Measurements from ENCODE around the gene PPFIBP1. TPM values are rescaled to one million over a fixed set of nuclear protein-coding genes. Genes with fewer than 3 reads are reported as not detected.
A peak's percentile ranks its signal among the peaks of the same experiment; 100 is the strongest.
"Not testable (repeated sequence)": the region's sequence is repeated elsewhere in the genome, so short reads cannot be mapped to it uniquely, and the experiment has no call there.

PPFIBP1 gene
- total RNA-seq, 1 donor from 2014 or later, result 81.5 TPM

GRCh38 chr12:27535318-27535717 is 11.3 kb downstream of the PPFIBP1 start:
- TF ChIP-seq CTCF (conservative IDR thresholded peaks at IDR 0.05; ENCODE audit: low read depth, low read length), result no peak
- no peak for DNase-seq (ENCODE audit: low read depth)
- no peak overlapping the region for H3K4me3 ChIP-seq (ENCODE audit: low read depth, low read length)

DNA sequence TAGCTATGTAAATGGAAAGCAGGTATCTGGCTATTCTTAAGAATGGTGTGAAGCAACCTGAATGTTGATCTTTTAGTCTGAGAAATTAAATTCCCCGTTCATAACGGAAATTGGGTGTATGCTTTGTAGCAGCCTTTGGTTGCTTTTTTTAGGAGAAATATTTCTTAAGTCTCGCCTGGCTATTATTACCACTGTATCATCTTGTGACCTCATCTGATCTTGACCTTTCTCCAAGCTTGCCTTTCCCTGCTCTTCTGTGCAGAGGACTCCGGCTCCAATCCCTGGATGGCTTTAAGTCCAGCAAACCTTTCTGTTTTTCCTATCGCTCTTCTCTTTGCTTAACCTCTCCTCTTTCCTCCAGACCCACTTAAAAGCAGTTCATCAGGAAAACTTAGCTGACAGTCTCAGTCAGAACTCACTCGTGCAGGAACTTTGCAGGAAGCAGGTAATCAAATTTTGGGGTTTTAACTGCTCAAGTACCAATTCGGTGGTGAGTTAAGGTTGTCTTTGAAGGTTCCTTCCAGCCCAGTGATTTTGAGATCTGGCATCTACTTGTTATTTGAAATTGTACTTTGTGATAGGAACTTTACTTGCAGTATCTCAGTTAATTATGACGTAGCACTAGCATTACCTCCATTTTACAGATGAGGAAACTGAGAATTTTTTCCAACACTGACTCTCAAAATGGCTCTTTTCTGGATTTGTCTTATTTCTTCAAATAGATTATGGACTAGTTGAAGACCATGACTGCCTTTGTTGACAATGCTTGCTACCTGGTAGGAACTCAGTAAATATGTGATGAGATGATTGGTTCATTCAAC is 14.1 kb downstream of the PPFIBP1 start:
- DNase-seq (ENCODE audit: low read depth), result no peak
- no peak overlapping the region for H3K4me3 ChIP-seq (ENCODE audit: low read depth, low read length)
- no peak for TF ChIP-seq CTCF (conservative IDR thresholded peaks at IDR 0.05; ENCODE audit: low read depth, low read length)

GRCh38 chr12:27539191-27539631 is 15.2 kb downstream of the PPFIBP1 start:
- no peak for TF ChIP-seq CTCF (conservative IDR thresholded peaks at IDR 0.05; ENCODE audit: low read depth, low read length)
- DNase-seq (ENCODE audit: low read depth), result no peak

DNA sequence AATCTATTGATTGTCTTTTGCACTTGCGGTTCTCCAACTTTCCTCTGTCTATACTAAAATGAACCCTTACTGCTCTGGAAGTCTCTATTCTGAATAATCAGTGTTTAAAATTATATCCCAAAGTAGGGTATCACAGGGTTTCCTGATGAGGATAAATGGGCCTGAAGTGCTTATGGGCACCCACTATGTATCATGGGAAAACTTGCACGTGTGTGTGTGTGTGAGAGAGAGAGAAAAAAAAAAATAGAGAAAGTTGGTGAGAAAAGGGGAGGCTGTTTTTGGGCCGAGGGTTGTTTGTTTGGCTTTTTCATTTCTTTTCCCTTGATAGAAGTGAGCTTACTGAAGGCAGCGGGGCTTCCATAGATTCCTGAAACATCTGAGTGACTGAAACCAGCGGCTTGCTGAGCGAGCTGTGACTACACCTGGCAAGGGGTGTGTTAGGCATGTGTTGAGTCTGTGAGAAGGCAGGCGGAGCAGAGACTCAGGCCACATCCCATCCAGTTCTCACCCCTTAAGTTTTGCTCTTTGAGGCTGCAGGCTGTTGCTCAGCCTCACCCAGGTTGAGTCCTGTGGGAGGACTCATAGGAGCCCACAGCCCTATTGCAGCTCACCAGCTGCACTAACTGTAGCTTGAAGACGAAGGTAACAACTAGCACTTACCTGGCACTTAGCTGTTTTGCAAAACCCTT is 17.2 kb downstream of the PPFIBP1 start:
- H3K4me3 ChIP-seq (ENCODE audit: low read depth, low read length), result no peak overlapping the region
- no peak for TF ChIP-seq CTCF (conservative IDR thresholded peaks at IDR 0.05; ENCODE audit: low read depth, low read length)
- no peak for DNase-seq (ENCODE audit: low read depth)

More at GRCh38 chr12:27539191-27539631, 15.2 kb downstream of the PPFIBP1 start:
- no peak overlapping the region for H3K4me3 ChIP-seq (ENCODE audit: low read depth, low read length)

DNA sequence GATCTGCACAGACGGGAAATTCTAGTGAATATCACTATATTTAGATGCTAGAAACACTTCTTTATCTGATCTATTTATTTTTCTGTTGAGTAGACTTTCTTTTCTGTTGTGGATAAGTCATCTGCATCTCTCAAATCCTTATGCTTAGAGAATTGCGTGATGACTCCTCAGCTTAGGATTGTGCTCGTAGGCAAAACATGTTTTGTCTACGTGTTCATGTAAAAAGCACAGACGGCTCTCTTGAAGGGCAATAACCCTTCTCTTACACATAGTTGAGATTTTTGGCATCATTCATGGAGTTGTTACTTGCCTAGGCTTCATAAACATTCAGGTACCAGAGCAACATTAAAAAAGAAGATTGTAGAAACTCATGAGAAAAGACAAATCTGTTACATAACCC is 18.6 kb downstream of the PPFIBP1 start:
- DNase-seq (ENCODE audit: low read depth), result peak; percentile 71
- TF ChIP-seq CTCF (conservative IDR thresholded peaks at IDR 0.05; ENCODE audit: low read depth, low read length), result no peak
- no peak overlapping the region for H3K4me3 ChIP-seq (ENCODE audit: low read depth, low read length)

- not testable (repeated sequence) for DNase-seq (ENCODE audit: low read depth); H3K4me3 ChIP-seq (ENCODE audit: low read depth, low read length)
Measured at GRCh38 chr12:27544858-27545257, 20.9 kb downstream of the PPFIBP1 start.

- H3K4me3 ChIP-seq (ENCODE audit: low read depth, low read length), result no peak overlapping the region
- no peak for TF ChIP-seq CTCF (conservative IDR thresholded peaks at IDR 0.05; ENCODE audit: low read depth, low read length)
- no peak for DNase-seq (ENCODE audit: low read depth)
Measured at GRCh38 chr12:27545665-27546064, 21.7 kb downstream of the PPFIBP1 start.
